Effector CD4-positive, alpha-beta T cell (primary cell): ENCODE results near the gene KDELR1.
A peak's percentile ranks its signal among the peaks of the same experiment; 100 is the strongest.

Experiments
- DNase-seq: peaks from one replicate; pipeline ENCODE4 v3.0.0-alpha.2; 2020
- total RNA-seq: gene quantifications from one replicate; lab custom pipeline; 2026; lab: John Stamatoyannopoulos, UW

KDELR1 gene
- 24.0 reads per million, percentile 51 among the genes with 10 or more reads in this experiment for total RNA-seq

DNA sequence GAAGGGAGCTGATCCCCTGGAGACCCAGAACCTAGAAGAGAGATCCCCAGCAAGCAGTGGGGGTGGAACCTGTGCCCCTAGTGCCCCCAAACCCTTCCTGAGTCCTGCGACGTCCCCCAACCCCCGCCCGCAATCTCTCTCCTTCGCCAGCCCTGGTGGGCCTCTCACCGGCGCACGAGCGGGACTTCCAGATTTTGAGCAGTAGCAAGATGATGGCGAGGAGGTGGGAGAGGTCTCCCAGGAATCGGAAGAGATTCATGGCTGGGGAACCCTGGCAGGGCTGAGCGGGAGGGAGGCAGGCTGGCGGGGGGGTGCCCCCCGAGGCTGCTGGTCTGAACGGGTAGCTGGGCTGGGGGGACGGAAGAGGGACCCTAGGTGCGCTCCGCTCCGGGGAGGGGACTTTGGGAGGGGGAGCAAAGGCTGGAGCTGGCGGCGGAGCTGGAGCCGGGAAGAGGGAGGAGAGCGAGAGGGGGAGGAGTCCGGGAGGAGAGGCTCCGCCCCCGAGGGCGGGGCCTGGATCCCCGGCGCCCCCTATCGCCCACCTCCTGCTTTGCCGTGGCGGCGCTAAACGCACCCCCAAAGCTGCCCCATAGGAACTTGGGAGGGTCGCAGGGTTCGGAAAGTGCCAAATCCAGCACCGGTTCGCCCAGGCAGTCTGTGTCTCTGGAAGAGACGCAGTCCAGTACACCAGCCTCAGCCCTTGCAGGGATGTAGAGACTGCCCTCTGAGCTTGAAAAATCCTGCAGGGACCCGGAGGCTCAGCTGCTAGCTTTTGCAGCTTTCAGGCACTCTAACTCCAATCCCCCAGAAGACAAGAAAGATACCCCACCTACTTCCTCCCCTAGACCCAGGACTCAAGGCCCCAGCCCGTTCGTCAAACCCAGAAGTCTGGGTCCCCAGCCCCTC lies at the start of gene KDELR1:
KDELR1 (minus strand) TSS at position 452 of the 906 bp plus-strand sequence; CDS start at position 259, 193 bp downstream.
- peak; percentile 70 for DNase-seq

DNA sequence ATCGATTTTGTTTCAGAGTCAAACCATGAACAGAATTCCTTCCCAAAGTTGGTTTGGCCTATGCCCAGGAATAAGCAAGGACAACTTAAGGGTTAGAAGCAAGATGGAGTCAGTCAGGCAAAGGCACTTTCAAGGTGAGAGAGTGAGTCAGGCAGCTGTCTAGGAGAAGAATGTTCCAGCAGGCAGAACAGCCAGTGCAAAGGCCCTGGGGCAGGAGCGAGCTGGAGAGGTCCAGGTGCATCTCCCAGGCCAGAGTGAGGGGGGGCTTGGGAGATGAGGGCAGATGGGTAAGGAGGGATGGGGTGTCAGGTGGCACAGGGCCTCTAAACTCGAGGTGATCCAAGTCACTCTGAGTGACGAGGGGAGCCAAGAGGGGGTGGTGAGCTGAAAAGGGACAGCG lies 45.2 kb upstream of the KDELR1 start:
- no peak for DNase-seq

DNA sequence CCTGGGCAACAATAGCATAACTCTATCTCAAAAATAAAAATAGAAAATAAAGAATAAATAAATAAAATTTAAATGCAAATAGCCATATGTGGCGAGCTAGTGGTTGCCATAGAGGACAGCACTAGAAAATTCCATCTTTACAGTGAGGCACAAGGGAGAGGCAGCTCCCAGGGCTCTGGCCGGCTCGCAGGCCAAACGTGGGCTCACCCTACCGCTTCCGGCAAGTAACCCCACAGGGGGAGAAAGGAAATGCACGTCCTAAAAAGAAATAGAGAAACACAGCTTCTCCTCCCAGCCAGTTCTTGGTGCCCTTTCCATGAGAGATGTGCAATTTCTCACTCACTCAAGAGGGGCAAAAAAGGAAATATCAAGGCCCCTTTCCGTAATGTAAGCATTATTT lies 42.0 kb upstream of the KDELR1 start:
- no peak for DNase-seq

DNA sequence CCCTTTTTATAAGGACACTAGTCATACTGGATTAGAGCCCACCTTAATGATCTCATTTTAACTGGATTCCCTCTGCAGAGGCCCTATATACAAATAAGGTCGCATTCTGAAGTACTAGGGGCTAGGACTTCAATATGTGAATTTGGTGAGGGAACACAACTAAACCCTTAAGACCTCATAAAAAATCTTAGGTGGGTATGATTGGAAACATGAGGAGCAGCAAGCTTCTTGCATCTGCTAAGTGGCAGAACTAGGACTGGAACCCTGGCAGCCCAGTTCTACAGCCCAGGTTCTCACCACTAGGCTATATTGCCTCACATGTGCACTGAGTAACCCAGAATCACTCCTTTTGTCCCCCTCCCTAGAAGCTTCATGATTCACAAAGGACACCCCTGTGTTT lies 37.3 kb upstream of the KDELR1 start:
- no peak for DNase-seq

DNA sequence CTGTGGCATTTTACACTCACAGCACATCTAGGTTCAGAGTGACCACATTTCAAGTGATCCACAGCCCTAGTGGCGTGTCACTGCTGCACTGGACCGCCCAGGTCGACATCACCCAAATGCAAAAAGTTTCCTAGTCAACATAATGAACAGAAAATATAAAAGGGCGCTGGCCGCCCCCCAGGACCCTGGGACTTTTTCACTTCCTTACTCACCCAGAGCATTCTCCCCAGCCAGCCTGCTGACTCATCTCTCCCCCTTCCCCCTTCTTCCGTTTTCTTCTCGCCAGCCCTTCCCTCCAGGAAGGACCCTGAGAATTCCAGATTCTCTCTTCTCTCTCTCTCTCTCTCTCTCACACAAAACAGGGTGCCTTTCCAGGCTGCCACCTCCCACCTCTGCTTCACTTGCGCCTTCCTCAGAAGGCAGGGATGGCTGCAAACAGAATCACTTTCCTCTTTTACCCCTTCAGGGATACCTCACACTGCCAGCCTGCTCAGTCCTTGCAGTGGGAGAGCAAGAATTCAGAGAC lies 33.4 kb upstream of the KDELR1 start:
- no peak for DNase-seq

DNA sequence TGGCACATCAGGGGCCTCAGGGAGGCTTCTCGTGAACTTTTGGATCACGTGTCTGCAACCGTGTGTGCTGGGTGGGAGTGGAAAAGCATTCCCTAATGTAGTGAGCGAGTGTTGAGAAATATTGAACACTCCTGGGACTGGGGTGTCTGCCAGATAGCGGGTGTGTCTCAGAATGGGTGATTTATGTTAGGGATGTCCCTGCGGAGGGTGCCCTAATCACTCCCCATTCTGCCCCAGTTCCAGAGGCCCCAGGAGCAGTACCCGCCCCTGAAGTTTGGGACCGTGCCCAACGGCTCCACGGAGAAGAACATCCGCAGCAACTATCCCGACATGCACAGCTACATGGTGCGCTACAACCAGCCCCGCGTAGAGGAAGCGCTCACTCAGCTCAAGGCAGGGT lies 30.2 kb upstream of the KDELR1 start:
- no peak for DNase-seq

DNA sequence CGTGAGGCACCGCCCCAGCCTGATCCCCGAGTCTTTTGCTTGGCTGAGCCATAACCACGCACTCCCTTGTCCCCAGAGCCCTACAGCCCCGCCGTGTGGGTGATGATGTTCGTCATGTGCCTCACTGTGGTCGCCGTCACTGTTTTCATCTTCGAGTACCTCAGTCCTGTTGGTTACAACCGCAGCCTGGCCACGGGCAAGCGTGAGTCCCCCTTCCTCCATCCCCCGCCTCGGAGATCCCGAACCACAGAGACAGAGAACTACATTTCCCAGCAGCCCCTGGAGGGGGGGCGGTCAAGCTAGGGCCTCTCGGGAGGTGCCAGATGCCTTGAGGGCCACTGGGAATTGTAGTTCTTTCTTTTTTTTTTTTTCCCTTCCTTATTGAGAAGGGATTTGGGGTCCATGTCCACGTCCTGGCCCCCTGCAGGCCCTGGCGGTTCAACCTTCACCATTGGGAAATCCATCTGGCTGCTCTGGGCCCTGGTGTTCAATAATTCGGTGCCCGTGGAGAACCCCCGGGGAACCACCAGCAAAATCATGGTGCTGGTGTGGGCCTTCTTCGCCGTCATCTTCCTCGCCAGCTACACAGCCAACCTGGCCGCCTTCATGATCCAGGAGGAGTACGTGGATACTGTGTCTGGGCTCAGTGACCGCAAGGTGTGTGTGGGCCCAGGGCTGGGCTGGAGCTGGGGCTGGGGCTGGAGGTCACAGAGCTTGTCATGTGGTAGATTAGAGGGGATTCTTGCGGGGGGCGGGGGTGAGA lies 28.0 kb upstream of the KDELR1 start:
- DNase-seq, result peak; percentile 62

DNA sequence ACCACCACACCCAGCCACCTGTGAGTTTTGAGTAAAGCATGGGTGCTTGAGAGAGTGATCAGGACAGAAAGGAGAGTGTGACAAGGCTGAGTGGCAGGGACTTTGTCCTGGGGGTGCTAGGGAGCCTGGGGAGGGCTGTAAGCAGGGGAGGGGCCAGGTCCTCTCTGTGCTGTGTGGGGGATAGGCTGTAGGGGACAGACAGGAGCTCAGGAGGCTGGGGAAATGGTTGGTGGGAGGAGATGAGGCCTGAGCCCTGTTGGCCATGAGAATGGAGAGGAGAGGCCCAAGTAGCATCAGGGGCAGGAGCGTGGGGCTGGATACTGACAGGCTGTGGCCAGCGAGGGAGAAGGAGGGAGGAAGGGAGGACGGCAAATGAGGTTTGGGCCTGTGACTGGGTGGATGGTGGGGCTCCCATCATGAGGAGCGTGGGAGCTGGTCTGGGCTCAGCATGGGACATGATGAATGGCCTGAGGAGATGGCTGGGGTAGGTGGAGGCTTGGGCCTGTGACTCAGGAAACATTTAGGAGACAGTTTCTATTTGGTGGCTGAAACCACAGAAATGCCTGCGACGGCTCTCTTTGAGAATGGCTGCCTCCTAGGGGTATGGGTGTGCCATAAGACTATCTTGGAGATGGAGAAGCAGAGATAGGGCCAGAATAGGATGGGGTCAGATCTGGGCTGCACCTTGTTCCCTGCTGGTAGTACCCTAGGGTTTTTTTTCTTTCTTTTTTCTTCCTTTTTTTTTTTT lies 27.1 kb upstream of the KDELR1 start:
- DNase-seq, result no peak

DNA sequence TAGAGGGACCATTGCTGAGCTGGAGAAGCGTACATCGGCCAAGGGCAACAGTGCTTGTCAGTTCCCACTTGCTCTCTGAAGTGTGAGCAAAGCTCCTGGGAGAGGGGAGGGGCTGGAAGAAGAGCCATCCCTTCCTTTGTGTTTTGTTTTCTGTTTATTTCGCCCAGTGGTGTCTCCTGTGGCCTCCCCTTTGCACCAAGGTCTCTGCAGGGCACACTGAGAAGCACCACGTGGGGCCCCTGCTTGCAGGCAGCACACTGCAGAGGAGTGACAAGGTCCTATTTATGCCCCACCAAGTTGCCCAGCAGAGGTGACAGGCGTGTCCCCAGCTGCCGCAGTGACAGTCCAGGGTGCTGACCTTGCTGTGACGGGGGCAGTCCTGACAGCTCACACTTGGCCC lies 26.1 kb upstream of the KDELR1 start:
- no peak for DNase-seq

DNA sequence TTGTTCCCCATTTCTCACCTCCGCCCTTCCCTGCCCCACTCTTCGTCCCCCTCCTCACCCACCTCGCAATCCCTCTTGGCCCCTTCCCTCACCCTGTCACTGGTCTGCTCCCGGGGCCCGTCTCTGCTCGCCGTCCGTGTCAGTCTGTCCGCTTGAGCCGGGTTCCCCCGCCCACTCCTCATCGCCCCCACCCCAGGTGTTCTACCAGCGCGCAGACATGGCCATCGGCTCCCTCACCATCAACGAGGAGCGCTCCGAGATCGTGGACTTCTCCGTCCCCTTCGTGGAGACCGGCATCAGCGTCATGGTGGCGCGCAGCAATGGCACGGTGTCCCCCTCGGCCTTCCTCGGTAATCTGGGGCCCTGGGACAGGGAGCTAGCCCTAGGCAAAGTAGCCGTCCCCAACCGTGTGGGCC lies 24.5 kb upstream of the KDELR1 start:
- DNase-seq, result no peak

DNA sequence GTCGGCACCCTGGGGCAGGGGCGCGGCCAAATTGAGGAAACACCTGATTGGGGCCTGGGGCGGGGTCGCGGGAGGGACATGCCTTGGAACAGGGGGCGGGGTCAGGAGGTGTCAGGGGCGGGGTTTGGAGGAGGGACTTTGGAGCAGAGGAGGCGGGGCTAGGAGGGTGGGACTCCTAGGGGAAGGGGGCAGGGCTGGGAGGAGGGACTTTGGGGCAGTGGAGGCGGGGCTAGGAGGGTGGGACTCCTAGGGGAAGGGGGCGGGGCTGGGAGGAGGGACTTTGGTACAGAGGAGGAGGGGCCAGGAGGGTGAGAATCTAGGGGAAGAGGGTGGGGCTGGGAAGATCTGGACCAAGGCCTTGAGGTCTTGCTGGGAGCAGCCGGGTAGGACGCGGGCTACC lies 24.0 kb upstream of the KDELR1 start:
- DNase-seq, result peak; percentile 55

DNA sequence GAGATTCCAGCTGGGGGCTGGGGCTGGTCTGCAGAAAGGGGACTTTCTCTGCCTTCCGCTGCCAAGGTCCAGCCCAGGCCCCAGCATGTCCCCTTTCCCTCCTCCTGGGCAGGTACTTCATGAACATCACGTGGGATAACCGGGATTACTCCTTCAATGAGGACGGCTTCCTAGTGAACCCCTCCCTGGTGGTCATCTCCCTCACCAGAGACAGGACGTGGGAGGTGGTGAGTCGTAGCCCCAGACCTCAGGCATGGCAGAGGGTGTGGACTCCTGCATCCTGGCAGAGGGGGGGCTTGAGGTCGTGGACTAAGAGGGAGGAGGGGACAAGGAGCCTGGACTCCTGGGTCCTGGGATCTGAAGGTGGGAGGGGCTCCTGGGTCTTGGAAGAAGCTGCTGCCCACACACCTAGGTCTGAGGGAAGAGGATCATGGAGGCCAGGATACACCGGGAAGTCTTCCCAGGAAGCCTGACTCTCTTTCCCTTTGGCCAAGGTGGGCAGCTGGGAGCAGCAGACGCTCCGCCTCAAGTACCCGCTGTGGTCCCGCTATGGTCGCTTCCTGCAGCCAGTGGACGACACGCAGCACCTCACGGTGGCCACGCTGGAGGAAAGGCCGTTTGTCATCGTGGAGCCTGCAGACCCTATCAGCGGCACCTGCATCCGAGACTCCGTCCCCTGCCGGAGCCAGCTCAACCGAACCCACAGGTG lies 22.7 kb upstream of the KDELR1 start:
- no peak for DNase-seq

DNA sequence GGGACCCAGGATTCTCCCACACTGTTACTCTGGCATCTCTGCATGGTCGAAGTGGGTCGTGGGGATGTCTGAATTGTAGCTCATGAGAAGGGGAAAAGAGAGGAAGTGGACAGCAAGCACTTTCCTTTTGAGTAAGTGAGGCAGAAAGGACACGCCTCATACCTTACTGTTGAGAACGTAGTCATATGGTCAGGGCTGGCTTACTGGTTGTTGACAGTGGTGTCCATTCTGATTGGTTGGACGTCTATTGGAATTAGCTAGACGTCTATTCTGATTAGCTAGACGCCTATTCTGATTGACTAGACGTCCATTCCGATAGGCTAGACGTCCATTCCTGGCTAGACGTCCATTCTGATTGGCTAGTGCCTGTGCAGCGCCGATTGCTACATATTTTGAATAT lies 14.5 kb upstream of the KDELR1 start:
- DNase-seq, result no peak

DNA sequence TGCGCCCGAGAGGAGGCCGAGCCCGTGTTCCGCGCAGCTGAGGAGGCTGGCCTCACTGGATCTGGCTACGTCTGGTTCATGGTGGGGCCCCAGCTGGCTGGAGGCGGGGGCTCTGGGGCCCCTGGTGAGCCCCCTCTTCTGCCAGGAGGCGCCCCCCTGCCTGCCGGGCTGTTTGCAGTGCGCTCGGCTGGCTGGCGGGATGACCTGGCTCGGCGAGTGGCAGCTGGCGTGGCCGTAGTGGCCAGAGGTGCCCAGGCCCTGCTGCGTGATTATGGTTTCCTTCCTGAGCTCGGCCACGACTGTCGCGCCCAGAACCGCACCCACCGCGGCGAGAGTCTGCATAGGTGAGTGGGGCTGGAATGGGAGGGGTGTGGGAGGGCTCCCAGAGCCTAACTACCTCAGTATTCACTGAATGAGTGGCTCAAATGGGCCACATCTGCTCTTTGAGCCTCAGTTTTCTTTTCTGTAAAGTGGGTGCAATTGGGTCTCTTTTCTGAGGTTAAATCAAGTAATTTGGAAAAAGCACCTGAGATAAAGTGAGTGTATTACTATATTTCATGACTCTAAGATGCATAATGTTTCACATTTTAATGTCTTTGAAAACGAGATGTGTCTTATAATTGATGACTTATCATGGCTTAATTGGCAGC lies 13.8 kb upstream of the KDELR1 start:
- DNase-seq, result no peak

DNA sequence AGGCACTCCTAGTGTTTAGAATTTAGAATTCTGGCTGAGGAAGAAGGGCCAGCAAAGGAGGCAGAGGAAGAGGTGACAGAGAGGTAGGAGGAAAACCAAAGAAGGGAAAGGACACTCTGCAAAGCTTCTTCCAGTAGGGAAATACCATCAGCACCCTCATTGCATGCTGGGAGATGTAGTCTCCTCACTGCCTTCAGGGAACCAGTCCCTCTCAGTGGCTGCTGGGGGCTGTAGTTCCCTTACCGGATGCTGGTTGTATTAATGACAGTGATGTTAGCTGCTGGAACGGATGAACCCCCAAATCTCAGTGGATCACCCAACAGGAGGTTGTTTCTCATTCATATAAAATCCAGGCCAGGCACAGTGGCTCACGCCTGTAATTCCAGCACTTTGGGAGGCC lies 12.3 kb upstream of the KDELR1 start:
- DNase-seq, result peak; percentile 19

DNA sequence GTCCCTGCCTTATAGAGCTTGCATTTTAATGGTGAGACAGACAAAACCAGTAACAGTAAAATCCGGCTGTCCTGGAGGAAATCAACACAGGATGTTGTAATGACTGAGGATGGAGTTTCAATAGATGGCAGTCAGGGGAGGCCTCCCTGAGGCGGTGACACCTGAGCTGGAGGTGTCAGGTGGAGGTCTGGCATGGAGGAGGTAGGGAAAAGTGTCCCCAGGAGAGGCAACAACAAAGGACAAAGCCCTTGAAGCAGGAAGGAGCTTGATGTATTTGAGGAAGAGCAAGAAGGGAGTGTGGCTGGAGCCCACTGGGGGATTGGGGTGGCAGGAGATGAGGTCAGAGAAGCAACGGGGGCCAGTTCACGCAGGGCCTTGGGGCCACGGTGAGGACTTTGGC lies 9.9 kb upstream of the KDELR1 start:
- DNase-seq, result no peak

DNA sequence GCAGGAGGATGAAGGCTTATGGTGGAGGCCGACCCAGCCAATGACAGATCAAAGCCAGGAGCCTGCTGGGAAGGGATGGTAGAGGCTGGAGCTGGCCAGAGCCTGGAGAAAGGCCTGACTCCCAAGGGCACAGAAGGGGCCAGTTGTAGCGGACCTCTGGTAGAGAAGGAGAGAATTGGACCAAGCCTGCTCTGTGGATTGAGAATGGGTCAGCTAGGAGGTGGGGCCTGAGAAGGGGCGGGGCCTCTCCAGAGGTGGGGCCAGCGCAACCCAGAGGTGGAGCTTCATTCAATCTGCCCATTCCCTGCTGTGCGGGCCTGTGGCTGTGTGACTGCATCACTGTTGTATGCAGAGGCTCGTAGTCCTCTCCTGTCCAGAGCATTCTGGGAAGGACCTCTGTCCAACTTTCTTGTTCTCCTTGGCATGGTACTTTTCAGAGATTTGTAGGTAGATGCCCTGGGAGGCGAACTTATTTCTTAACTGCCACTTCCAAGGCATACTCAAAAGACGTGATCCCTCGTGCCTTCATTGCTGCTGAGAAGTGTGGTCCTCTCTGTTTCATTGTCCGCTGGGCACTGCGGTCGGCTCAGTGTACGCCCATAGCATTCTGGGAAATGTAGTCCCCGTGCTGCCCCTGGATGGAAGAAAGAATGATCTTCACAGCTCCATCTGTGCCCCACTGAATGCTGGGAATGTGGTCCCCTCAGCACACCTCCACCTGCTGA lies 8.8 kb upstream of the KDELR1 start:
- peak; percentile 17 for DNase-seq

DNA sequence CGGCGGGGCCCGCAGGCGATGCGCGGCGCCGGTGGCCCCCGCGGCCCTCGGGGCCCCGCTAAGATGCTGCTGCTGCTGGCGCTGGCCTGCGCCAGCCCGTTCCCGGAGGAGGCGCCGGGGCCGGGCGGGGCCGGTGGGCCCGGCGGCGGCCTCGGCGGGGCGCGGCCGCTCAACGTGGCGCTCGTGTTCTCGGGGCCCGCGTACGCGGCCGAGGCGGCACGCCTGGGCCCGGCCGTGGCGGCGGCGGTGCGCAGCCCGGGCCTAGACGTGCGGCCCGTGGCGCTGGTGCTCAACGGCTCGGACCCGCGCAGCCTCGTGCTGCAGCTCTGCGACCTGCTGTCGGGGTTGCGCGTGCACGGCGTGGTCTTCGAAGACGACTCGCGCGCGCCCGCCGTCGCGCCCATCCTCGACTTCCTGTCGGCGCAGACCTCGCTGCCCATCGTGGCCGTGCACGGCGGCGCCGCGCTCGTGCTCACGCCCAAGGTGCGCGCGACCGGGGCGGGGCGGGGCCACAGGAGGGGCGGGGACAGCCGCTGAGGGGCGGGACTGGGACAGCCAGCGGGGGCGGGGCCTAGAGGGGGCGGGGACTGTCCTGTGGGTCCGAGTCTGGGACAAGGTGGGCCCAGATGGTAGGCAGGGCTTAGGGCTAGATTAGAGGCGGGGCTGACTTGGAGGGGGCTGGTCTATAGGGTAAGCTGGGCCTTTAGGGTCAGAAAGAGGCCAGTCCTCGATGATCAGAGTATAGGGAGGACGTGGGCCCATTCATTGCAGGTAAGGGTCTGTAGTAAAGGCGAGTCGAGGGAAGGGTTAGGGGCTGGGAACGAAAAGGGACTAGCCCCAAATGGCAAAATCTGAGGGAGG lies 7.3 kb upstream of the KDELR1 start:
- DNase-seq, result peak; percentile 68

DNA sequence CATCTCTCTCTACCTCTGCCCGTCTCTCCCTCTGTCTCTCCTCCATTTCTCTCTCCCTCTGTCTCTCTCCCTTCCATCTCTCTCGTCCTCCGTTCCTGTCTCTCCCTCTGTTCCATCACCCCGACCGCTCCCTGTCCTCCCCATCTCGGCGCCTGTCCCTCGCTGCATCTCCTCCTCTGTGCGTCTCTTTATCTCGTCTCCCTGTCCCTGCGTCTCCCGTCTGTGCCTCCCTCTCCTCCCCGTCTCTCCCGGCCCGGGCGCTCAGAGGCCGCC lies 6.7 kb upstream of the KDELR1 start:
- DNase-seq, result no peak
